IPS DF 4.7 (cell line): ENCODE data around the gene RNASE11.
"Not testable (repeated sequence)": the region's sequence is repeated elsewhere in the genome, so short reads cannot be mapped to it uniquely, and the experiment has no call there.

Experiments
- DNase-seq: peaks from one replicate; pipeline ENCODE4 v3.0.0-alpha.2; 2013; ENCODE audit warnings: low spot score; ENCODE audit errors: extremely low read depth

The RNASE11 gene

GRCh38 chr14:20580242-20580641 lies 7.6 kb downstream of the RNASE11 start:
- DNase-seq = no peak

- DNase-seq = no peak
These were observed 8.9 kb downstream of the RNASE11 start for GRCh38 chr14:20578784-20579502.

- DNase-seq = peak; percentile 91
These were observed 9.5 kb downstream of the RNASE11 start for GRCh38 chr14:20578325-20578724.

- peak; percentile 19 for DNase-seq
These were observed 15.3 kb downstream of the RNASE11 start for GRCh38 chr14:20572382-20572990.

- DNase-seq = not testable (repeated sequence)
These were observed 17.1 kb downstream of the RNASE11 start for GRCh38 chr14:20570720-20571119.

GRCh38 chr14:20569865-20570264 lies 17.9 kb downstream of the RNASE11 start:
- DNase-seq = not testable (repeated sequence)

GRCh38 chr14:20569066-20569465 lies 18.7 kb downstream of the RNASE11 start:
- no peak for DNase-seq

GRCh38 chr14:20568393-20568792 lies 19.4 kb downstream of the RNASE11 start:
- DNase-seq = no peak

- DNase-seq = not testable (repeated sequence)
These were observed 20.6 kb downstream of the RNASE11 start for GRCh38 chr14:20567199-20567598.

- DNase-seq = no peak
These were observed 23.3 kb downstream of the RNASE11 start for GRCh38 chr14:20564501-20564997.

GRCh38 chr14:20563971-20564370 lies 23.8 kb downstream of the RNASE11 start:
- no peak for DNase-seq

- DNase-seq = no peak
These were observed 26.8 kb downstream of the RNASE11 start, which contains the start of gene RNASE9 for GRCh38 chr14:20560961-20561360. Gene RNASE9, minus strand, starts transcription at chr14:20561047.

- peak; percentile 46 for DNase-seq
These were observed 28.3 kb downstream of the RNASE11 start for GRCh38 chr14:20559461-20559904.

GRCh38 chr14:20557212-20557542 lies 30.6 kb downstream of the RNASE11 start:
- no peak for DNase-seq

- no peak for DNase-seq
These were observed 31.1 kb downstream of the RNASE11 start for GRCh38 chr14:20556500-20557211.

- no peak for DNase-seq
These were observed 32.0 kb downstream of the RNASE11 start for GRCh38 chr14:20555845-20556244.

- DNase-seq = no peak
These were observed 34.8 kb downstream of the RNASE11 start for GRCh38 chr14:20553024-20553423.

- DNase-seq = no peak
These were observed 36.2 kb downstream of the RNASE11 start for GRCh38 chr14:20551606-20552005.

- no peak for DNase-seq
These were observed 36.9 kb downstream of the RNASE11 start for GRCh38 chr14:20550926-20551325.

- DNase-seq = no peak
These were observed 39.2 kb downstream of the RNASE11 start for GRCh38 chr14:20548414-20549158.

- no peak for DNase-seq
These were observed 40.9 kb downstream of the RNASE11 start for GRCh38 chr14:20546877-20547276.
